Stimulated activated naive CD8-positive, alpha-beta T cell treated with anti-CD3 and anti-CD28 coated beads, Interleukin-15, Interleukin-2, amounts not matched to agents 100 ng/mL and 50 ng/mL, for 24 hours (primary cell): ENCODE data around the gene RETREG3.
"Not testable (repeated sequence)": the region's sequence is repeated elsewhere in the genome, so short reads cannot be mapped to it uniquely, and the experiment has no call there.

Source experiments
- H3K27ac Mint-ChIP-seq: one replicate; pipeline ENCODE4 v1.8.0; 2021; ENCODE audit warnings: mild to moderate bottlenecking, mixed read lengths
- H3K27me3 Mint-ChIP-seq: one replicate; pipeline ENCODE4 v1.8.0; 2021; ENCODE audit warnings: mixed read lengths
- H3K36me3 Mint-ChIP-seq: one replicate; pipeline ENCODE4 v1.8.0; 2021; ENCODE audit warnings: low read depth, mixed read lengths
- H3K4me1 Mint-ChIP-seq: one replicate; pipeline ENCODE4 v1.8.0; 2021; ENCODE audit warnings: low read depth, mixed read lengths
- H3K4me3 Mint-ChIP-seq: one replicate; pipeline ENCODE4 v1.8.0; 2021; ENCODE audit warnings: mild to moderate bottlenecking, mixed read lengths
- H3K9me3 Mint-ChIP-seq: one replicate; pipeline ENCODE4 v1.8.0; 2021; ENCODE audit warnings: mixed read lengths

RETREG3 gene

GRCh38 chr17:42623732-42624596 is 14.8 kb upstream of the RETREG3 start:
- H3K27ac Mint-ChIP-seq, result no peak overlapping the region
- no peak overlapping the region for H3K4me3 Mint-ChIP-seq
- H3K4me1 Mint-ChIP-seq, result peaks cover 2% of the 10 kb centered on the region
- H3K36me3 Mint-ChIP-seq, result no peaks in the 10 kb centered on the region
- no peaks in the 10 kb centered on the region for H3K9me3 Mint-ChIP-seq
- H3K27me3 Mint-ChIP-seq, result no peaks in the 10 kb centered on the region

GRCh38 chr17:42623271-42623670 is 14.1 kb upstream of the RETREG3 start:
- Mint-ChIP-seq H3K9me3 (no peaks in the 10 kb centered on the region), H3K4me1 (peaks cover 9% of the 10 kb centered on the region), H3K36me3 (no peaks in the 10 kb centered on the region), H3K4me3 (no peak overlapping the region), H3K27me3 (no peaks in the 10 kb centered on the region), H3K27ac (no peak overlapping the region)

- not testable (repeated sequence) for H3K27me3 Mint-ChIP-seq, H3K36me3 Mint-ChIP-seq, H3K4me3 Mint-ChIP-seq, H3K27ac Mint-ChIP-seq, H3K9me3 Mint-ChIP-seq
- peaks cover 12% of the 10 kb centered on the region for H3K4me1 Mint-ChIP-seq
Observed at GRCh38 chr17:42621987-42622386, 12.8 kb upstream of the RETREG3 start.

GRCh38 chr17:42618442-42619150 is 9.4 kb upstream of the RETREG3 start:
- H3K27ac Mint-ChIP-seq, result no peak overlapping the region
- peaks cover 12% of the 10 kb centered on the region for H3K4me1 Mint-ChIP-seq
- H3K9me3 Mint-ChIP-seq, result no peaks in the 10 kb centered on the region
- no peaks in the 10 kb centered on the region for H3K27me3 Mint-ChIP-seq
- H3K36me3 Mint-ChIP-seq, result peaks cover 22% of the 10 kb centered on the region
- H3K4me3 Mint-ChIP-seq, result no peak overlapping the region

GRCh38 chr17:42617956-42618431 is 8.8 kb upstream of the RETREG3 start:
- Mint-ChIP-seq H3K27ac (no peak overlapping the region), H3K4me3 (no peak overlapping the region), H3K9me3 (no peaks in the 10 kb centered on the region), H3K36me3 (peaks cover 27% of the 10 kb centered on the region), H3K4me1 (peaks cover 12% of the 10 kb centered on the region), H3K27me3 (no peaks in the 10 kb centered on the region)

GRCh38 chr17:42613699-42614295 is 4.6 kb upstream of the RETREG3 start:
- Mint-ChIP-seq H3K27ac (no peak overlapping the region), H3K27me3 (no peaks in the 10 kb centered on the region)

GRCh38 chr17:42612013-42612412 is 2.8 kb upstream of the RETREG3 start:
- Mint-ChIP-seq H3K9me3 (no peaks in the 10 kb centered on the region), H3K36me3 (peaks cover 45% of the 10 kb centered on the region), H3K4me1 (peaks cover 20% of the 10 kb centered on the region), H3K4me3 (no peak overlapping the region), H3K27me3 (no peaks in the 10 kb centered on the region), H3K27ac (no peak overlapping the region)

More at GRCh38 chr17:42613699-42614295, 4.6 kb upstream of the RETREG3 start:
- Mint-ChIP-seq H3K9me3 (no peaks in the 10 kb centered on the region), H3K4me1 (peaks cover 12% of the 10 kb centered on the region), H3K4me3 (no peak overlapping the region), H3K36me3 (peaks cover 45% of the 10 kb centered on the region)

GRCh38 chr17:42609814-42610801 is 934 bp upstream of the RETREG3 start:
- H3K9me3 Mint-ChIP-seq, H3K27me3 Mint-ChIP-seq: not testable (repeated sequence)
- peaks cover 39% of the 10 kb centered on the region for H3K4me1 Mint-ChIP-seq
- H3K4me3 Mint-ChIP-seq, result peak overlapping the region; percentile 98
- peaks cover 40% of the 10 kb centered on the region for H3K36me3 Mint-ChIP-seq
- H3K27ac Mint-ChIP-seq, result peak overlapping the region; percentile 77

GRCh38 chr17:42608305-42609181 is 631 bp downstream of the RETREG3 start:
- H3K4me3 Mint-ChIP-seq, result peak overlapping the region; percentile 98
- peaks cover 33% of the 10 kb centered on the region for H3K36me3 Mint-ChIP-seq
- no peaks in the 10 kb centered on the region for H3K9me3 Mint-ChIP-seq
- no peaks in the 10 kb centered on the region for H3K27me3 Mint-ChIP-seq
- peak overlapping the region; percentile 95 for H3K27ac Mint-ChIP-seq
- peaks cover 53% of the 10 kb centered on the region for H3K4me1 Mint-ChIP-seq

GRCh38 chr17:42607769-42608168 is 1.4 kb downstream of the RETREG3 start:
- H3K4me1 Mint-ChIP-seq, result peaks cover 61% of the 10 kb centered on the region
- no peaks in the 10 kb centered on the region for H3K9me3 Mint-ChIP-seq
- H3K36me3 Mint-ChIP-seq, result peaks cover 32% of the 10 kb centered on the region
- H3K27me3 Mint-ChIP-seq, result no peaks in the 10 kb centered on the region
- peak overlapping the region; percentile 98 for H3K4me3 Mint-ChIP-seq
- H3K27ac Mint-ChIP-seq, result peak overlapping the region; percentile 95

- Mint-ChIP-seq H3K27ac (no peak overlapping the region), H3K36me3 (peaks cover 23% of the 10 kb centered on the region), H3K4me1 (peaks cover 65% of the 10 kb centered on the region), H3K9me3 (no peaks in the 10 kb centered on the region), H3K27me3 (no peaks in the 10 kb centered on the region), H3K4me3 (no peak overlapping the region)
Observed at GRCh38 chr17:42603318-42603717, 5.9 kb downstream of the RETREG3 start.

GRCh38 chr17:42598905-42599304 is 10.3 kb downstream of the RETREG3 start:
- Mint-ChIP-seq H3K4me3 (no peak overlapping the region), H3K4me1 (peaks cover 23% of the 10 kb centered on the region), H3K27ac (no peak overlapping the region), H3K9me3 (no peaks in the 10 kb centered on the region), H3K36me3 (peaks cover 22% of the 10 kb centered on the region), H3K27me3 (no peaks in the 10 kb centered on the region)

- no peak overlapping the region for H3K4me3 Mint-ChIP-seq
- H3K9me3 Mint-ChIP-seq, result no peaks in the 10 kb centered on the region
- peaks cover 17% of the 10 kb centered on the region for H3K4me1 Mint-ChIP-seq
- no peak overlapping the region for H3K27ac Mint-ChIP-seq
- H3K36me3 Mint-ChIP-seq, result peaks cover 17% of the 10 kb centered on the region
- H3K27me3 Mint-ChIP-seq, result no peaks in the 10 kb centered on the region
Observed at GRCh38 chr17:42596386-42596785, 12.8 kb downstream of the RETREG3 start.
